ENCODE results near the gene OR51I2.

DNA sequence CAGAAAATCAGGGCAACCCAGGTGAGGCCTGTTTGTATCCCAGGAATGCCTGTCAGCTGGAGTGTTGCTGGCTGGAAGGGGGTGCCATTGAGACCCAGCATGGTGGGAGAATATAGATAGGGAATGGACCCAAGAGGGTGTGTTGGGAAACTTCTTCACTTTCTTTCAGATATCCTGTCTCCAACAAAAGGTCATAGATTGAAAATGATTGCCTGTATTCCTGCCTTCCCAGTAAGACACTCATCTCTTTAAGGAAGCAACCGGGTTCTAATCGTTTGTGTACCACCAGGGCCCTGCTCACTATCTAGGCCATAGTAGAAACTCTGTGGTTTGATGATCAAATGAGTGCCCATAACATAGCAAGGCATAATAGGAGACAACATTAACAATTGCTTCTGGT, 7.7 kb upstream of the OR51I2 start, which contains the start of gene OR51I1:
- no peak for TF ChIP-seq CBX5 (IDR thresholded peaks at IDR 0.05; ENCODE audit: borderline replicate concordance, low read depth)
- TF ChIP-seq XRCC5 (IDR thresholded peaks at IDR 0.05; ENCODE audit: low read depth, low read length) = no peak
- TF ChIP-seq GABPA (tag; conservative IDR thresholded peaks at IDR 0.05; ENCODE audit: low read depth) = no peak
- TF ChIP-seq FOS (IDR thresholded peaks at IDR 0.05; ENCODE audit: extremely low read depth, insufficient read length) = no peak
- TF ChIP-seq NFE2 (IDR thresholded peaks at IDR 0.05; ENCODE audit: low read depth) = no peak
- TF ChIP-seq HBP1 (CRISPR knock-in tag; IDR thresholded peaks at IDR 0.05) = no peak
- no peak for TF ChIP-seq ZNF23 (CRISPR knock-in tag; IDR thresholded peaks at IDR 0.05)
- TF ChIP-seq KLF16 (IDR thresholded peaks at IDR 0.05) = no peak
- TF ChIP-seq SMARCA4 (IDR thresholded peaks at IDR 0.05) = no peak
- no peak for TF ChIP-seq TGIF2 (CRISPR knock-in tag; IDR thresholded peaks at IDR 0.05)
- no peak for TF ChIP-seq ZNF311 (CRISPR knock-in tag; IDR thresholded peaks at IDR 0.05)
